GM12891 (cell line): ENCODE data around the gene CBFA2T3.
A peak's percentile ranks its signal among the peaks of the same experiment; 100 is the strongest.

Experiments used
- DNase-seq: peaks from one replicate; pipeline ENCODE4 v3.0.0; 2011; ENCODE audit warnings: low spot score; ENCODE audit not compliant: insufficient read length
- FAIRE-seq: peaks from 2 replicates; lab custom pipeline; 2011; peaks lifted over from hg19 to GRCh38; lab: Jason Lieb, UNC
- PAX5 ChIP-seq: IDR thresholded peaks from 2 replicates; pipeline ENCODE4 v1.6.1; 2011; ENCODE audit warnings: low read length, moderate library complexity, mild to moderate bottlenecking; ENCODE audit not compliant: insufficient read depth, severe bottlenecking
- POLR2A ChIP-seq: IDR thresholded peaks from 2 replicates; pipeline ENCODE4 v1.6.1; 2011; ENCODE audit warnings: low read depth, low read length, control low read depth
- POLR2AphosphoS5 ChIP-seq: IDR thresholded peaks from 2 replicates; pipeline ENCODE4 v1.6.1; 2011; ENCODE audit warnings: low read depth, low read length, control low read depth
- POU2F2 ChIP-seq: IDR thresholded peaks from 2 replicates; pipeline ENCODE4 v1.6.1; 2011; ENCODE audit warnings: low read depth, mild to moderate bottlenecking, control low read depth, low read length, moderate library complexity
- SPI1 ChIP-seq: IDR thresholded peaks from 2 replicates; pipeline ENCODE4 v1.6.1; 2011; ENCODE audit warnings: low read depth, low read length, control low read depth
- TAF1 ChIP-seq: IDR thresholded peaks from 2 replicates; pipeline ENCODE4 v1.6.1; 2011; ENCODE audit warnings: low read depth, low read length, control low read depth

Gene CBFA2T3

DNA sequence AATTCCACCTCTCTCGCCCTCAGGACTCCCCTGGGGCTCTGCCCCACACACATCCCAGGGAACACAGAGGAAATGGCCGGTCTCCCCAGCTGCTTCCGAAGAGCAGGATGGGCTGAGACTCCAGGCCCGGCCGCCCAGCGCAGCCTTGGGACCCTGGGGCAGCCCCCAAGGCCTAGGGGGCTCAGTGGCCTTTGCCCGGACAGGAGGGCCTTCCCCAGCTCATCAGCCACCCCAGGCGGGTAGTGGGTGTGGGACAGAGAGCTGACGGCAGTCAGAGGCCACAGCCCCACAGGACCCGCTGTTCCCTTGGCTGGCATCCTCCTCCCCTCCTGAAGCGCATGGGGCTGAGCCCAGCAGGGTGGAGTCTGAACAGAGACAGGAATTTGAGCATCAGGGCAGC is 6.2 kb upstream of the CBFA2T3 start:
- no peak for TF ChIP-seq POLR2A
- TF ChIP-seq POLR2AphosphoS5: no peak
- TF ChIP-seq TAF1: no peak
- TF ChIP-seq SPI1: no peak
- no peak for TF ChIP-seq PAX5
- TF ChIP-seq POU2F2: no peak
- FAIRE-seq (peak; percentile 5), DNase-seq (no peak)

GRCh38 chr16:88982286-88983084 is 5.5 kb upstream of the CBFA2T3 start:
- DNase-seq (no peak), FAIRE-seq (peak; percentile 45)
- TF ChIP-seq SPI1 (no peak), POU2F2 (no peak), POLR2A (no peak), PAX5 (no peak), POLR2AphosphoS5 (no peak), TAF1 (no peak)

- no peak for TF ChIP-seq SPI1
- no peak for TF ChIP-seq POLR2A
- no peak for TF ChIP-seq POLR2AphosphoS5
- no peak for TF ChIP-seq POU2F2
- TF ChIP-seq TAF1: no peak
- no peak for TF ChIP-seq PAX5
- no peak for DNase-seq
- no peak for FAIRE-seq
Measured at GRCh38 chr16:88979353-88980015, 2.5 kb upstream of the CBFA2T3 start.

- TF ChIP-seq POU2F2 (0 out of 2 replicates have a peak, but pooled peaks have one; percentile 10), PAX5 (no peak), POLR2AphosphoS5 (peak; percentile 66; the same call in 1 of the 2 replicates), SPI1 (peak; percentile 62), POLR2A (peak; percentile 15; the same call in 1 of the 2 replicates)
- DNase-seq (peak; percentile 86), FAIRE-seq (peak; percentile 95)
Measured at GRCh38 chr16:88978608-88979346, 1.8 kb upstream of the CBFA2T3 start.

DNA sequence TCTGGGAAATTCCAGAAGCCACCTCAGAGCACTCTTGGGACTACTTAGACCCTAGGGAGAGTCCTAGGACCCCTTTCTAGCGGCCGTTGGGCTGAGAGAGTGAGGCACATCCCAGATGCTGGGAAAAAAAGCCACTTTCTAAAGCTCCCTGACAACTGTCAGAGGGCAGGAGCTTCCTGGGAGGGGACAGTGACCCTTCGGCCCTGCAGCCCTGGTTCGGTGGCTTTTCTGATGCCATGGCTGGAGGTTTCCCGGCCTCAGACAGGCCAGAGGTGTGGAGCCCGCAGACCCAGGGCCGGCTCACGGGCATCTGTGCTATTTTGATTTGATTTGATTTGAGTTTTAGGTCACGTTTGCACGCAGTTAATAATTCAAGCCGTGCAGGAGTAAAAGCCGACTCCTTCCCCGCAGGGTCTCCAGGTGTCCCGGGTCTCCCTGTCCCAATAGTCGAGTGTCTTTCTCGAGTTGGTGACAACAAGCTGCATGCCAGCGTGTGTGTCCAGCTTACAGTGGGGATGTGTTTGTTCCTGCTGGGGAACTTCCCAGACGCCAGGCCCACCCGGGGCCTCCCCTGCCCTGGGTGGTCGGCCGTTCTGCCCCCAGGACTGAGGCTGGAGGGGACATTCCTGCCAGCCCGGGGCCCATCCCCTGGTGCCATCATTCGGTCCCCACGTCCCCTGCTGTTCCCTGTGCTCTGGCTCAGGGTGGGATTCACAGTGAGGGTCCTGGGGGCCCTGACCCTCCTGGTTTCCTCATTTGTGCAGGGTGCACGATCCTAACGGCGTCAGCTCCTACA is 1.0 kb upstream of the CBFA2T3 start:
- TF ChIP-seq SPI1 (0 out of 2 replicates have a peak, but pooled peaks have one; percentile 17), POU2F2 (no peak)
- no peak for FAIRE-seq

GRCh38 chr16:88976366-88977017 is 515 bp downstream of the CBFA2T3 start:
- TF ChIP-seq SPI1: no peak
- no peak for TF ChIP-seq POLR2A
- TF ChIP-seq POLR2AphosphoS5: no peak
- TF ChIP-seq TAF1: no peak
- no peak for TF ChIP-seq PAX5
- TF ChIP-seq POU2F2: no peak
- DNase-seq: no peak
- no peak for FAIRE-seq

More for the DNA sequence above, 1.0 kb upstream of the CBFA2T3 start:
- DNase-seq: no peak

GRCh38 chr16:88975511-88976061 is 1.4 kb downstream of the CBFA2T3 start:
- no peak for DNase-seq
- no peak for TF ChIP-seq TAF1
- no peak; the same call in 1 of the 2 replicates for TF ChIP-seq POLR2A
- 0 out of 2 replicates have a peak, but pooled peaks have one; percentile 32 for TF ChIP-seq POU2F2
- TF ChIP-seq POLR2AphosphoS5: no peak; the same call in 1 of the 2 replicates
- no peak for TF ChIP-seq SPI1
- no peak for FAIRE-seq

GRCh38 chr16:88974916-88975215 is 2.1 kb downstream of the CBFA2T3 start:
- TF ChIP-seq PAX5 (no peak), POLR2AphosphoS5 (no peak), POLR2A (no peak), SPI1 (no peak)
- FAIRE-seq (peak; percentile 90), DNase-seq (no peak)
